ENCODE measurements around the gene ACSM6.
"Not testable (repeated sequence)": the region's sequence is repeated elsewhere in the genome, so short reads cannot be mapped to it uniquely, and the experiment has no call there.

ACSM6 gene

DNA sequence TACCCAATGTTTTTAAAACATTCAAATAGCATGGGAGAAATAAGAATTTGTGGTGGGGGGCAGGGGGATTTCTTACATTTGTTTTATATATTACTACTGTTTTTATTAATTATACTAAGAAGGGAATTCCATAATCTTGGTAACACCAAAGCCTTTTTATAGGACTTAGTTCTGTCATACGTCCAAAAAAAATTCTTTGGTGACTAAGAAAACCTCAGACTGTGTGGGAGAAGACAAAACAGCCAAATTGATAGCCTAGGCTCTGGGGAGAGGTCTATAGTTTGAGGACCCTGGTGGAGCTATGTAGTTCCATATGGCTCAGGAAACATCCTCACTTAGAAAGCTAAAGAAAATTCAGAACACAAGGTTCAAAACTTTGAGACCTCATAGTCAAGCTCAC is 23.4 kb downstream of the ACSM6 start:
- DNase-seq = no peak

DNA sequence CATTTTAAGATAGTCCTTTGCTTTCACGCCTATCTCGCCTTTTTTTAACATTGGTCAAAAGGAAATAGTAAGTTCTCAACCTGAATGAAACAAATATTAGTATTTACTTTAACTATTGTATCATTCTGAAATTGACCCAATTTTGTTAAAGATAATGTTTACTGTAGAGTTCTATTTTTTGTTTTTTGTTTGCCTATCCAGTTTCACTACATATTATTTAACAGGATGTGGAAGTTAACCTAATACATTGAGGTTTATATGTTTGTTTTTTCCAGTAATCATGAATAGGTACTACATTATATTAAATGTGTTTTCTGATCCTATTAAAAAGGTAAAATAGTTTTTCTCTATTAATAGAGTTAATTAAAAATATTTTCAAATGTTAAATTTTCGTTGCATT is 26.5 kb downstream of the ACSM6 start:
- DNase-seq = no peak

DNA sequence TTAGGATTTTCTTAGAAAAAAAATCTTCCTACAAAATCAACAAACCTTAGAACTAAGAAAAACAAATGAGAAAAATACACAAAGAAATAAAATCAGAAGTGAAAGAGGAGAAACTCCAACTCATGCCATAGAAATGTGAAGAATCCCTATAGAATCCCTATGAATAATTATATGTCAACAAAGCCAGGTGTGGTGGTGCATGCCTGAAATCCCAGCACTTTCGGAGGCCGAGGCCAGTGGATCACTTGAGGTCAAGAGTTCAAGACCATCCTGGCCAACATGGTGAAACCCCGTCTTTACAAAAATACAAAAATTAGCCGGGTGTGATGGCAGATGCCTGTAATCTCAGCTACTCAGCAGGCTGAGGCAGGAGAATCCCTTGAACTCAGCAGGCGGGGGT is 27.1 kb downstream of the ACSM6 start:
- no peak for DNase-seq

DNA sequence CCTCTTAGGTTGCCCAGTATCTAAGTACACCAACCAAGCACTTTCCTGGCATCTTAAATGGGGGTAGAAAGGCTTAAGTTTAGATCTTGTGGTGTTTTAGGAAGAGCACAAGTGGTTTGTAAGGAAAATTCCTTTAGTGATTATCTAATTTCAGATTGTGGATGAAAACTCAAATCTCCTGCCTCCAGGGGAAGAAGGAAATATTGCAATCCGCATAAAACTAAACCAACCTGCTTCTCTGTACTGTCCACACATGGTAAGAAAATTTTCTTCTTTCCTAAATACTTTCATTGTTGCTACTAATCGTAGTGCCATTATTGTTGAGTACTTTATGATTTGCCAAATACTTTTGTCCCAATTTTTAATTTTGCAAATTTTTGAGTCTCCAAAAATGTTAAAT is 31.1 kb downstream of the ACSM6 start:
- no peak for DNase-seq

DNA sequence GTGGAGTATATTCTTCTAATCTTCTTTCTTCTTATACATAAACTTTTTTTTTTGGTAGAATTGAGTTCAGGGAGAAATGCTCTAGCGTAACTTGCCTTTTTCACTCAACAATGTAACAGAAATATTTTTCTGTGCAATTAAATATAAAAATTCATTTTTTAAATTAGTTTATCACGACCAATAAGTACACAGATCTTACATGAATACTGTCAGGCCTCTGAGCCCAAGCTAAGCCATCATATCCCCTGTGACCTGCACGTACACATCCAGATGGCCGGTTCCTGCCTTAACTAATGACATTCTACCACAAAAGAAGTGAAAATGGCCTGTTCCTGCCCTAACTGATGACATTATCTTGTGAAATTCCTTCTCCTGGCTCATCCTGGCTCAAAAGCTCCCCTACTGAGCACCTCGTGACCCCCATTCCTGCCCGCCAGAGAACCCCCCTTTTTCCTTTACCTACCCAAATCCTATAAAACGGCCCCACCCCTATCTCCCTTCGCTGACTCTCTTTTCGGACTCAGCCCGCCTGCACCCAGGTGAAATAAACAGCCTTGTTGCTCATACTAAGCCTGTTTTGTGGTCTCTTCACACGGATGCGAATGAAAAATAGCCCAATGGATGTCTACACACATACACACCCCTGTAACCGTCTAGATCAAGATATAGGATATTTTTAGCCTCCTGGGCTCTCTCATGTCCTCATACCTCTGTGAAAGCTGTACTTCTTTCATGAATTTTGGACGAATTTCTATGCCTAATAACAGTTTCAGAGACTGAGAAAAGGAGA is 35.1 kb downstream of the ACSM6 start:
- not testable (repeated sequence) for DNase-seq

DNA sequence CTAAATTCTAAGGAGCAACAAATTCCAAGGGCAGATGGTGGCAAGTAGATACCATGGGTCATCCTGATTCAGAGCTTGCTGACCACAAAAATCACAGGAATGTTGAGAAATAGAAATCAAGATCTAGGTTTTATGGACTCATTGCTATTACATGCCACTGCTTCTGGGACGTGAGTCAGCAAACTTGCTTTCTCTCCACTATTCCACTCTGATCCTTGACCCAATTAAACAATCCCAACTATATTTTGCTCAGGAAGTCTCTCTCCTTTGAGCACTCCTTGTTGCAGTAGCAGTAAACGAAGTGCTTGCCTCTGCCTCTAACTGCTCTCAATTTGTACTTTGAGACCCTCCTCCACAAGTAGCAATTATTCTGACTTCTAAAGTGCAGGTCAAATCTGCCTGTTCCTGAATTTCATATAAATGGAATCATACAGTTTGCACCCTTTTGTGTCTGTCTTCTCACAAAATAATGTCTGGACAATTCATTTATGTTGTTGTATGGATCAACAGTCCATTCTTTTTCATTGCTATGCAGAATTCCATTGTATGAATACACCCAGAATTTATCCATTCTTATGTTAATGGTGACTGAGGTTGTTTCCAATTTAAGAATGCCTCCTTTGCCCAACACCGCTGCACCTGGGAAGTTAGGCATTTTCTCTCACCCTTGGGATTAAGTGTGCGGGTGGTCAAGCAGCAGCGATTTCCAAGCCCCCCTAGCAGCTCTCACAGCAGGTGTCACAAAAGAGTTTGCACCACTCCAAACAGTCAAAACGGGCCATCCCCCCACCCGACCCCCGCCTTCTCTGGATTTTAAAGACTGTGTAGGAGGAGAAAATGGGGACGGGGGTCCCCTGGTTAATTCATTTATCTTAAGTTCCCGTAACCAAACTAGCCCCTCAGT is 35.9 kb downstream of the ACSM6 start:
- DNase-seq = no peak

DNA sequence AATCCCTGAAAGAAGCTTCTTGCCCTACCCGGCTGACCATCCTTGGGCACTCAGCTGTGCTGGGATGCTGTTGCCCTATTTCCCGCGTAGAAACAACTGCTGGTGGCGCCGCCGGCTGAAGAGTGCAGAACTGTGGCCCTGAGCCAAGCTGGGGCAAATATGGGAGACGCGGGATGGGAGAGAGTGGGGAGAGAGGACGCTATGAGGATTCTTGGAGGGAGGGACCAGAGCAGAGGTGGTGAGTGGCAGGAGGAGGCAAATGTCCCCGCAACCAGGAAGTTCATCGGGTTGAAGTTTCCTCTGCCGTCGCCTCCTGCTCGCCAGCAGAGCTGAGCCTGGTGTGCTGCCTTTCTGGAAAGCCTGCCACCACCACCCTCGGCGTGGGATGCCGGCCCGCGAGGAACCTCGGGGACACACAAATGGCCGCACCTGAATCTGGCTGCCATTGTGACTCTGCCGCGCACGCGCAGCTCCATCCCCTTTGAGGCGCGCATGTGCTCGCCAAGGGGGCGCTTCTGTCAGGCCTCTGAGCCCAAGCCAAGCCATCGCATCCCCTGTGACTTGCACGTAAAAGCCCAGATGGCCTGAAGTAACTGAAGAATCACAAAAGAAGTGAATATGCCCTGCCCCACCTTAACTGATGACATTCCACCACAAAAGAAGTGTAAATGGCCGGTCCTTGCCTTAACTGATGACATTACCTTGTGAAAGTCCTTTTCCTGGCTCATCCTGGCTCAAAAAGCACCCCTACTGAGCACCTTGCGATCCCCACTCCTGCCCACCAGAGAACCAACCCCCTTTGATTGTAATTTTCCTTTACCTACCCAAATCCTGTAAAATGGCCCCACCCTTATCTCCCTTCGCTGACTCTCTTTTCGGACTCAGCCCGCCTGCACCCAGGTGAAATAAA is 36.9 kb downstream of the ACSM6 start:
- DNase-seq = peak; percentile 14

DNA sequence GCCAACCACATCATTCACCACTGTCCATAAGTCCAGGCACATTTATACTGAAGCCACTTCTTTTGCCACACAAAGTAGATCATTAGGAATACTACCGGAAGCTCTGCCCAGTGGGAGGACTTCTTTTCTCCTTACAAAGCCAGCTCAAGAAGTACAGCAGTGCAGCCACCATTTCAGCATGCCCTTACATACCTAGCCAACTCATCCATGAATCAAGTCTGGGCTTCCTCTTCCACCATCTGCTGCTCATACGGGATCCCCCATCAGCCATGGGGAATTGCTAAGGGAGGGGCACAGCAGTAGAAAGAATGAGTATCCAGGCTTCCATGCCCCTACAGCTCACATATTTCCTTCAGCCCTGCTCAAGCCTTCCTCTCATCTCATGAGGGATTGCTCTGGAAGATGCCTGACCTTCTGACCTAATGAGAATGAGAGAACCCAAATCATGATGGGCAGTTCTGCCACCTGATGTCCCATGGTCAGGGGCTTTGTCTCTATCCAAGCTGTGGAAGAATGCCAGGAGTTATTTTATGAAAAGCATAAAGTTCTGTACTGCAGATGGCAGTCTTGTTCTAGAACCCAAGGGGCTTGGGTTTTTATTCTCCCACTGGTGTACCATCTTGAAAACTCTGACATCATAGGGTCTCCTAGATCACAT is 39.5 kb downstream of the ACSM6 start:
- DNase-seq = no peak

DNA sequence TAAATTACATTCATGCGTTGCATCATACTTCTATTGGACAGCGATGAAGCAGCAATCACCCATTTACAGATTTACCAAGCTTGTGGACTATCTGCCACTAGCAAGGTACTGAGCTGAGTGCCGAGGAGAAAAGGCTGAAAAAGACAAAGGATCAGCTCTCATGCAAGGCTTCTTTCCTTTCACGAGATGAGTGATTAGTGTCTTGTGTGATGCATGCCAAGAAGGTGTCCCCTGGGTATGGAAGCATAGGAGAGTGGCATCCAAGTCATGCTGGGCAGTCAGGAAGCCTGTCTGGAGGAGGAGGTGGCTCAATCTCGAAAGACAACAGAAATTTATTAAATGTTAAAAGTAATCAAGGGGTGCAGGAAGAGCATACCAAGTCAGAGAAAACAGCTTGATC is 40.9 kb downstream of the ACSM6 start:
- no peak for DNase-seq

DNA sequence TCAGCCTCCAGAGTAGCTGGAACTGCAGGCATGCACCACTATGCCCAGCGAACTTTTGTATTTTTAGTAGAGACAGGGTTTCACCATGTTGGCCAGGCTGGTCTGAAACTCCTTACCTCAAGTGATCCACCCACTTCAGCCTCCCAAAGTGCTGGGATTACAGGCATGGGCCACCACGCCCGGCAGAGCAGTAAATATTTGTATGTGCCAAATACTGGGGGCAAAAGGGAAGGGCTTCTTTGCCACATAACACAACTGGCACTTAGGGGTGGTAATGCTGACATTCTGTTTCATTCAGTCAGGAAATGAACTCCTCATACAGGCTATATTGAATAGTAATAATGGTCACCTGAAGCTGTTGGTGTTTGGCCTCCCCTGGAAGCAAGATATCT is 41.6 kb downstream of the ACSM6 start:
- no peak for DNase-seq

DNA sequence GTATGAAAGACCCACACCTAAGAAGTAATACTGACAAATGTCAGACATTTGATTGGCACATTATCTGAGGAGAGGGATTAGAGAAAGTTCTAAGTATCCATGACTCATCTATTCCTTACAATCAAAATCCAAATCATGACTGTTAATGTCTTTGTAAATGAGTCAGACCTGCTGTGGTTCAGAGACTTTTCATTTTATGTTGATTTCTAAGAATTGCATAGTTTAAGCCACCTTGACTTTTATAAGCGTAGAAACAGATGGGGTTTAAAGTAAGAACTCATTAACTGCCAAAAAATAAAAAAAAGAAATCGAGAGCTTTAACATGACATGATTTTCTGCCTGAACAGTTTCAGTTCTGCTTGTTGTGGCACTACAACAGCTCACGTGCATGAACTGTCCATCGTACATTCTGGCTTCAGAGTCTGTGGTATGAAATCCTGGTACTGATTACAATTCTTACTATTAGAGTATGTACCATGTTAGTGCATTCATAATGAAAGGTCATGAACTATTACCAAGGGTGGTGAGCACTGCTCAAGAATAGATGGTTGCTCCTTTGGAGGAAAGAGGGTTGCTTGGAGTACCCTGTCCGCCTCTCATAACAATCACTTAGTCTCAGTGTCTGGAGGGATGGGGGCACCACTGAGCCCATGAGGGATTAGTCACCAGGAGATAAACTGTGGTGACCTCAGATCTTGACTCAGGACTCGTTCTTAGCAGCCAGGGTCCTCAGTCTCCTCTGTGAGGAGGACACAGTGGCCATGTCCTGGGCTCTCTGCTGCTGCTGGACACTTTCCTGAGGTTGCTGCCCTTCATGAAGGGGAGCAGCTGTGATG is 42.2 kb downstream of the ACSM6 start:
- DNase-seq = peak; percentile 62

DNA sequence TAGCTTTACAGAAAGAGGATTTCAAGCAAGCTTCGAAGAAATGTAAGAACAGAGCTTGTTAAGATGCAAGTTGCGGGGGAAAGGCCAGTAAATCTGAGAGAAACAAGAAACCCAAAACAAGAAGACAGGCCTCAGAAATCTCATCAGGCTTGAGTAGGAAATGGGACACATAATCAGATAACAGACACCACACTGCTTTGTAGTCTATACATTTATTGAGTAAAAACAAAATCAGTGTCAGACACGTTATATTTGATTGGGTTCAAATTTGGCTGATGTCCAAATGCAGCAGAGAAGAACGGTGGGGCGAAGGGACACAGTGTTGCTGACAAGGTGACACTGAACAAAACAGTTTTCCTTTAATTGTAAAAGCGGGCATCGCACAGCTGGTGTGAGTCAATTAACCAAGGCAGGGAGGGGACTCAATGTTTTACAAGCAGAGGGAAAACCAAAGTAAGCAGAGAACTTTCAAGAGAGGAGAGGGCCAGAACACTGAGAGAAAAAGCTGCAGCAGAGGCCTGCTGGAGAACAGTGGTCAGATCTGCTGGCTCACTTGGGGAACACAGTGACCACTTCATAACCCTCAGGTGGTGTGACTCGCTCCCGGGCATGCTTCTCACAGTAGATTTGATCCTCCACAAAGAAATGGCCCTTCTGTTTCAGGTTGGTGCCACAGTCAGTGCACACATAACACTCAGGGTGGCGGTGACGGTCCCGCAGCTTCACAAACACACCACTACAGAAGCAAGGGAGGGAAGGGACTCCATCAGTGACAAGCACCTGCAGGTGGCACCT is 43.5 kb downstream of the ACSM6 start:
- no peak for DNase-seq

DNA sequence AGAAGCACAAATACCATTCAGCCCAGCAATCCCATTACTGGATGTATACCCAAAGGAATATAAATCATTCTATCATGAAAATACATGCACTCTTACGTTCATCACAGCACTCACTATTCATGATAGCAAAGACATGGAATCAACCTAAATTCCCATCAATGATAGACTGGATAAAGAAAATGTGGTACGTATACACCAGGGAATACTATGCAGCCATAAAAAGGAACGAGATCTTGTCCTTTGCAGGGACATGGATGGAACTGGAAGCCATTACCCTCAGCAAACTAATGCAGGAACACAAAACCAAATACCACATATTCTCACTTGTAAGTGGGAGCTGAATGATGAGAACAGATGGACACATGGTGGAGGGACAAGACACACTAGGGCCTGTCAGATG is 46.1 kb downstream of the ACSM6 start:
- DNase-seq = not testable (repeated sequence)

DNA sequence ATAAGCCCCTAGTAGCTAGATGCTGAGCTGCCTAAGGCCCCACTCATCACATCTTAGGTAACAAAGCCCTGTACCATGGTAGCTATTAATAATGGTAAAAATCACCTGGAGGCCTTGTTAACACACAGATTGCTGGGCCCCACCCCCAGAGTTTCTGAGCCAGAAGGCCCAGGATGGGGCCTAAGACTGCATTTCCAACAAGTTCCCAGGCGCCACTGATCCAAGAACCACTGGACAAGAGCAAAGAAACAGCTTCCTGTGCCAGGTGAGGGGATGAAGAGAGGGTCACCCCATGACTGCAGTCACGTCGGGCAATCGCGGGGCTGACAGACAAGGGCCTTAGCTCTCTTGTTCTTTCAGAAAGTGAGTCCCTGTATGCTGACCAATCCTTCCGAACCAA is 46.8 kb downstream of the ACSM6 start:
- no peak for DNase-seq

DNA sequence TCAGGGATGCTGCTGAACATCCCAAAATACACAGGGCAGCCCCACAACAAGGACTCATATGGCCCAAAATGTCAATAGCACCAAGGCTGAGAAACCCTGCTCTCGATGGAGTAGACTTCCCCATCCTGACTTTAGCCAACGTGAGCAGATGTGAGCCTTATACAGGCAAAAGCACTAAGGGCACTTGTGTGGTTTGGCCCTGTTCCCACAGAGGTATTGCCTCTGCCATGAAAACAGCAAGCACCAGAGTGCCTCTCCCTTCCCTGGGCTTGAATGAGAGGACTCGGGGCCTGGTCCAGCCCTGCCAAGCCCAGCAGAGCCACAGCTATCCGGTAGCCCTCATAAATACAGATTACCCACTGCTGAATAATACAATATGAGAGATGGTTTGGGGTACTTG is 47.5 kb downstream of the ACSM6 start:
- peak; percentile 86 for DNase-seq

DNA sequence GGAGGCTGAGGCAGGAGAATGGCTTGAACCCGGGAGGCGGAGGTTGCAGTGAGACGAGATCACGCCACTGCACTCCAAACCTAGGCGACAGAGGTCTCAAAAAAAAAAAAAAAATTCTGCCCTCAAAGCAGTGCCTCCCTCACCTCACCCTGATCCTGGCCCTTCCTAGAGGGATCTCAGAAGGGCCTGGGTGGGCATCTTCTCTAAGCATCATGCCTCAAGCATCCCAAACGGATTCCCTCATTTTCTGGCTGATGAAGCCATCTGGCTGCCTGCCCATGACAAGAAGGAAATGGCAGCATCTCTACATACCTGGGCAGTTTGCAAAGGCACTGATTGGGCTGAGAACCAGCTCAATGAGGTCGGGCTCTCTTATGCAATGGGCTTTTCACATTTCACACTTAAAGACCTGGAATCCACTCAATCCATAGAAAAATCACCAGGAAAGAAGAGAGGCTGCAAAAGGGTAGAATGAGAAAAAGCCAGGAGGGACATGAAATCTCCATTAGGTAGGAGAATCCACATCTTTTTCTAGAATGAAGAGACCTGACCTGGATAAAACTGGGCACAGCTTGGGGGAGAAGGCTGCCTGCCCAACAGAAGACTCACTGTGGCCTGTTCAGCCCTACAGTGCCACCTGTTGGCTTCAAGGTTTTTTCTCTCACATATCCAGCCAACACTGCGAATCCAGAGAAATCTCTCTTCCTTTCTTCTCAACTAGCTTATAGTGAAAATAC is 48.7 kb downstream of the ACSM6 start:
- peak; percentile 37 for DNase-seq

DNA sequence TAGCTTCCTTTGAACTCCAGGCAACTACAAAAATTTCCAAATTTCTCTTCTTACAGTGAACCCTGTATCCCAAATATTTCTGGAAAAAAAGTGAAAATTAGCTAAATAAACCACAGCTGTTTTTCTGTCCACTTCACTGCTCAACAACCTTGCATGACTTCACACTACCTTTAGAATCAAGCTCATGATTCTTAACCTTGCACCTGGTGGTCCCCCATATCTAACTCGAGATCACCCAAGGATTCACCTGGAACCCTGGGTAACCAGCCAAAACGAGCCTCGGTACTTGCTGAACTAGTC is 49.2 kb downstream of the ACSM6 start:
- DNase-seq = no peak

DNA sequence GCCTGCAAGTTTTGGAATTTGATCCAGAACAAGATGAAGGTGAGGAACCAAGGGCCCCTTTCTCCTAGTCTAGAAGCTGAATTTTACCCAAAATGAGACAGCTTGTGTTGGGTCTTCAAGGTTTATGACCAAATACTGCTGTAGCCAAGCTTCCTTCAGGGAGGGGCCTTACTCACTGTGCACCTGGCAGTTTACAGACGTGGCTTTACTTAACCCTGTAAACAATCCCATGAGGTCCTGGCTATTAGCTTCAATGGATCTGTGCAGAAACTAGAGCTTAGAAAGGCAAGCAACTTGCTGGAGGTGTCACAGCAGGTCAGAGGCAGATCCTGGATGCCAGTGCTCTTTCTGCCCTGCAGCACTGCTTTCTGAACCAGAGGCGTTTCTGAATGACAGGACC is 50.1 kb downstream of the ACSM6 start:
- DNase-seq = no peak

DNA sequence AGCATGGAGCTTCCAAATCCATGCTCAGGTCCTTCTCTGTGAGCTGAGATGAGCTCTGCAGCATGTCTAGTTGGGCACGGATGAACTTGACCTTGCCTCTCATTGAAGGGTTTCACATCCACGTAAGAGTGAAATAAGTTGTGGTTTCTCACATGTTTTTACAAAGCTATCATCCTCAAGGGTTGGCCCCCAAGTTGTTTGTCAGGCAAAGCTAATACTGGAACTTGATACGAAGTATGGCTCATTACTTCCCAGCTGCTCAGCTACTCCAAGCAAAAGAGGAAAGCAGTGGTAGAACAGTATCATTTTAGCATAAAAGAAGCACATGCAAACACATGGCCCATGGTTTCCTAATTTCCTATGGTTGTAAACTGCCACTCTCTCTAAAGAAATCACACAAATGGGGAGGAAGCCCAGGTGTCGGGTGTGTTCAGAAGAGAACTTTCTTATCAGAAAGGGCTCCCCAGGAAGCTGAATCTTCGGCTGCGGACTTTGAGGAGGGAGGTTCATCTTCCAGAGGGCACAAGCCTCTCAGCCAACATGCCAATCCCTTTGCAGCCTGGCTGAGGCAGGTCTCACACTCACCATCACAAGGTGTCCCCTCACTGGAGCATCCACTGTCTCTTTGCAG is 51.5 kb downstream of the ACSM6 start:
- peak; percentile 16 for DNase-seq

DNA sequence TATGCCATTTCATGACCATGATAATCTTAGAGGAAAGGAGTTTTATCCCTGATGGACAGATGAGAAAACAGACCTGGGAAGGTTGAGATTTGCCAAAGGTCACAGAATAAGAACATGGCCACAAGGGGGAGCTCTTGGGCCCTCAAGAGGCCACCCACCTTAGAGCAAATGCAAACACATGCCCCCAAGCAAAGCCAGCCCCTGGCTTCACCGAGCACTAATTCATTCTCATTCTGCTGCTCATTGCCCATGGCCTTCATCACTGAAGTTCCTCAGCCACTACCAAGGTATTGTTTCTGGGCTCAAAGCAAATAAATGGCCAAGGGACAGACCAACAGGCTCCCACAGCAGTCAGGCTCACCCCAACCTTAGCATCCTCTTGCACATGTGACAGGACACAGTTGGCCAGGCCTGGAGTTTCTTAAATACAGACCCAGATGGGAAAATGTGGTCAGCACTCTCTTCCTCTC is 52.6 kb downstream of the ACSM6 start:
- DNase-seq = peak; percentile 59
